Lung (tissue), 12 donors: ENCODE data around the gene GRIK3. TPM values are rescaled to one million over a fixed set of nuclear protein-coding genes. Genes with fewer than 3 reads are reported as not detected.

ENCODE experiments used
- ATAC-seq: fragments of 200-7000 bp; cut with Tn5 transposase; one replicate; pipeline ENCODE4 v1.9.1; 2020; ENCODE audit warnings: moderate number of reproducible peaks; ENCODE audit not compliant: insufficient read depth, low FRiP score
- DNase-seq, 3 donors: peaks; one replicate each; pipeline ENCODE4 v3.0.0-alpha.2; 2013 to 2017
- H3K27ac ChIP-seq, 2 donors: one replicate each; pipeline ENCODE4 v1.5.1; 2013; ENCODE audit warnings: mild to moderate bottlenecking in 2 of 2, moderate library complexity in 2 of 2, control low read depth in 1 of 2, inconsistent platforms in 1 of 2, low read depth in 1 of 2, low read length in 1 of 2
- H3K27me3 ChIP-seq, 3 donors: one replicate each; pipeline ENCODE4 v1.5.1; 2013; ENCODE audit warnings: low read length in 2 of 3; ENCODE audit not compliant: control insufficient read depth in 3 of 3, insufficient read depth in 3 of 3
- H3K36me3 ChIP-seq, 4 donors: one replicate each; pipeline ENCODE4 v1.5.1; 2013; ENCODE audit warnings: low read length in 4 of 4, mild to moderate bottlenecking in 1 of 4, moderate library complexity in 1 of 4; ENCODE audit not compliant: control insufficient read depth in 4 of 4, insufficient read depth in 4 of 4
- H3K4me1 ChIP-seq, 5 donors: one replicate each; pipeline ENCODE4 v1.5.1; 2013; ENCODE audit warnings: low read length in 5 of 5, mild to moderate bottlenecking in 2 of 5, moderate library complexity in 1 of 5; ENCODE audit not compliant: control insufficient read depth in 5 of 5, insufficient read depth in 5 of 5
- H3K4me3 ChIP-seq: one replicate; pipeline ENCODE4 v1.5.1; 2013; ENCODE audit warnings: mild to moderate bottlenecking, control low read depth, moderate library complexity
- H3K9ac ChIP-seq, 2 donors: one replicate each; pipeline ENCODE4 v1.5.1; 2013; ENCODE audit warnings: low read length in 2 of 2, control low read depth in 1 of 2; ENCODE audit not compliant: insufficient read depth in 1 of 2
- H3K9me3 ChIP-seq, 4 donors: one replicate each; pipeline ENCODE4 v1.5.1; 2013; ENCODE audit warnings: low read length in 3 of 4, mild to moderate bottlenecking in 1 of 4, moderate library complexity in 1 of 4; ENCODE audit not compliant: control insufficient read depth in 4 of 4, insufficient read depth in 3 of 4
- WGBS, 2 donors: extraction: QIAGEN DNeasy Blood & Tissue Kit; methylation state at CpG; one replicate each; pipeline ENCODE4 v1.1.7; 2013; 5-methylcytosine and 5-hydroxymethylcytosine counted together
- polyA plus RNA-seq, 2 donors: library from polyadenylated mRNA; stranded (reverse); fragments of 200-250 nt; gene quantifications; one replicate each; pipeline ENCODE4 v1.2.1, GENCODE V29; 2013
- total RNA-seq, 2 donors: library from RNA; depleted of rRNA in 1 of 2; stranded (reverse); fragments of >200 nt in 1 of 2; gene quantifications; one replicate each; pipeline ENCODE4 v1.2.1, GENCODE V29; 2014 to 2021
- TF ChIP-seq, protein P1 (sequence below): IDR thresholded peaks from 2 replicates; pipeline ENCODE4 v1.5.1; 2012; ENCODE audit warnings: mild to moderate bottlenecking; ENCODE audit errors: control extremely low read depth, extremely low read depth
- donor health status: control.
- donor health status: control.
- donor health status: Bipolar disorder and iron deficiency.
- donor health status: healthy.
- donor health status: DM: yes; HTN: yes; CAD: no.

Gene GRIK3
- total and polyA plus RNA-seq, 4 donors: 0.01 to 0.40 (median 0.07) TPM

DNA sequence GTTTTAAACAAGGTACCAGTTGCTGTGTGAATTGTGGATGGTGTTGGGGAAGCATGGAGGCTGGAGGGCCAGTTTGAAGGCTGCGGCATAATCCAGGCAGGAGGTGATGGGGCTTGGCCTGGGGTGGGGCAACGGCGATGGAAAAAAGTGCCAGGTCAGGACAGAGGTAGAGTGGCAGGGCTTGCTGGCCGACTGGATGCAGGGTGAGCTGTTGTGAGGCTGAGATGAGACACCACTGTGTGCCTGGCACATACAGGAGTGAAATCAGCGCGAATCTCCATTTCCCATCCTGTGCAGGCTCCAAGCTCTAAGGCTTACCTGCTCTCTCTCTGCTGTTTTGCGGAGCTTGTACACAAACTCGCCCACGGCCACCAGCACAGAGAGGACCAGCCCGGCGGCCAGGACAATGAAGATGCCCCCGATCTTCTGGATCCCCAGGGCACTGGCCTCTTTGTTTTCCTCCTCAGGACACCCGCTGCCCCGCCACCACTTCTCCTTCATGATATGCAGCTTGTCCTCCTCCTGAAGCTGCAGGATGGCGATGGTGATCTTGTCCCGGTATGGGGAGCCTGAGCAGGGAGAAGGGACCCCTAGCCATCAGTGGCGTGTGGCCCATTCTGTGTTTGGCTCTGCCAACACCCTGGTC is 229.5 kb downstream of the GRIK3 start:
- TF ChIP-seq, protein P1, sequence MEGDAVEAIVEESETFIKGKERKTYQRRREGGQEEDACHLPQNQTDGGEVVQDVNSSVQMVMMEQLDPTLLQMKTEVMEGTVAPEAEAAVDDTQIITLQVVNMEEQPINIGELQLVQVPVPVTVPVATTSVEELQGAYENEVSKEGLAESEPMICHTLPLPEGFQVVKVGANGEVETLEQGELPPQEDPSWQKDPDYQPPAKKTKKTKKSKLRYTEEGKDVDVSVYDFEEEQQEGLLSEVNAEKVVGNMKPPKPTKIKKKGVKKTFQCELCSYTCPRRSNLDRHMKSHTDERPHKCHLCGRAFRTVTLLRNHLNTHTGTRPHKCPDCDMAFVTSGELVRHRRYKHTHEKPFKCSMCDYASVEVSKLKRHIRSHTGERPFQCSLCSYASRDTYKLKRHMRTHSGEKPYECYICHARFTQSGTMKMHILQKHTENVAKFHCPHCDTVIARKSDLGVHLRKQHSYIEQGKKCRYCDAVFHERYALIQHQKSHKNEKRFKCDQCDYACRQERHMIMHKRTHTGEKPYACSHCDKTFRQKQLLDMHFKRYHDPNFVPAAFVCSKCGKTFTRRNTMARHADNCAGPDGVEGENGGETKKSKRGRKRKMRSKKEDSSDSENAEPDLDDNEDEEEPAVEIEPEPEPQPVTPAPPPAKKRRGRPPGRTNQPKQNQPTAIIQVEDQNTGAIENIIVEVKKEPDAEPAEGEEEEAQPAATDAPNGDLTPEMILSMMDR: no peak
- H3K9ac ChIP-seq: no peak overlapping the region
- H3K36me3 ChIP-seq: no peaks in the 10 kb centered on the region
- DNase-seq: no peak
- WGBS, 2 donors: 87 to 93% methylated on average over 16 to 17 of the region's 17 CpGs
- H3K9me3 ChIP-seq: no peaks in the 10 kb centered on the region
- H3K27me3 ChIP-seq: peaks cover 0 to 5% (median 0%) of the 10 kb centered on the region in 3 donors
- ATAC-seq: no peak
- no peak overlapping the region for H3K27ac ChIP-seq
- H3K4me1 ChIP-seq: no peaks in the 10 kb centered on the region
- no peak overlapping the region for H3K4me3 ChIP-seq

DNA sequence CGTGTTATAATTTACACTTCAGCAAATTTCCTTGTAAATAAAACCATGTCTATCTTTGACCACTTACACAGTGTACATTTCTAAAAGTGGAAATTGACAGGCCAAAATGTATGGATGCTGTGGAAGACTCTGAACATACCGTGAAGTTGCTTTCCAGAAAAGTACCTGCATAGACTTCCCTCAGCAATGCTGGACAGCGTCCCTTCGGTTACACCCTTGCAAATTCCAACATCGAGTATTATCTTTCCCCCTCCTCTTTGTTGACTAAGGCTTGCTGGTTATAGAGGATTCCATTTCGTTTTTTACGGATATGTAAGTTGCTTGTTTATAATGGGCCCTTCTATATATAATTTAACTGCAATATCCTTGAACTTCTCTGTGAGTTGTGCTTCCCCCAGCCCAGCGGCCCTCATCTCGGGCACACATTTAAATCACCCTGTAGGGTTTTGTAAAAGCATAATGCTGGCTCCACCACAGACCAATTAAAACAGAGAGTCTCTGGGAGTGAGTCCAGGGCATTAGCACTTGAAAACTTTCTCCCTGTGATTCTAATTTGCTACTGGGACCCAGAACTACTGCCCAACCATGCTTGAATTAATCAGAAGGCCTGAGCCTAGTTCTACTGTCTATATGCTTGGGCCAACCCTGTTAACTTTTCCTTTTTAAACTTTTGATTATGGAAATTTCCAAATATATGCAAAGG is 230.3 kb downstream of the GRIK3 start:
- 62 to 64% methylated on average over 9 of the region's 9 CpGs for WGBS, 2 donors
- H3K36me3 ChIP-seq: no peaks in the 10 kb centered on the region
- ATAC-seq (no peak), DNase-seq (no peak)
- H3K4me1 ChIP-seq: no peaks in the 10 kb centered on the region
- TF ChIP-seq, protein P1: no peak
- no peak overlapping the region for H3K9ac ChIP-seq
- peaks cover 0 to 2% (median 0%) of the 10 kb centered on the region in 3 donors for H3K27me3 ChIP-seq
- no peaks in the 10 kb centered on the region for H3K9me3 ChIP-seq
- H3K27ac ChIP-seq: no peak overlapping the region
- no peak overlapping the region for H3K4me3 ChIP-seq

DNA sequence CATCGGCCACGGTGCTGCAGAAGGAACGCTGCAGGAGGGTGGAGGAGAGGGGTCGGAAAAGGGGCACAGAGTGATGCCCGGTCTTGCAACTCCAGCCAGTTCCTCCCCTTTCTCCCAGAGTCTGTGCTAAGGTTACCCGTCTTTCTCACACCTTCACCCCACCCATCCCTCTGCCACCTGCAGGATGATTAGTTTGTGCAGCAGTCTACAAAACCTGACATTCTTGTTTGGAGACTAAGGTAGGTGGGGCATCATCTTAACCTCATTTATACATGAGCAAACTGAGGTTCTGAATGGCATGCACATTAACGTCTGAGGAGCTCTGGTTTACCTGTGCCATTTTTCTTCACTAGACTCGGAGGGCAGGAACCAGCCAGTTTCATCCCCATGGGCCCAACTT is 232.3 kb downstream of the GRIK3 start:
- TF ChIP-seq, protein P1: no peak

More for the DNA sequence above, 232.3 kb downstream of the GRIK3 start:
- no peaks in the 10 kb centered on the region for H3K4me1 ChIP-seq
- DNase-seq (no peak), ATAC-seq (no peak)
- peaks cover 0 to 5% (median 0%) of the 10 kb centered on the region in 3 donors for H3K27me3 ChIP-seq
- no peaks in the 10 kb centered on the region for H3K9me3 ChIP-seq
- WGBS, 2 donors: 84 to 86% methylated on average over 8 of the region's 8 CpGs
- no peak overlapping the region for H3K4me3 ChIP-seq
- no peak overlapping the region for H3K27ac ChIP-seq
- H3K36me3 ChIP-seq: no peaks in the 10 kb centered on the region
- H3K9ac ChIP-seq: no peak overlapping the region
